NCI-H1694 treated with DMSO at 0.1 percent for 48 hours (cell line): ENCODE data around the gene FCHSD2.
"Not testable (repeated sequence)": the region's sequence is repeated elsewhere in the genome, so short reads cannot be mapped to it uniquely, and the experiment has no call there.

ENCODE experiments used
- DNase-seq: peaks from one replicate; lab custom pipeline; 2025; lab: John Stamatoyannopoulos, UW

The FCHSD2 gene

GRCh38 chr11:73123892-73124291 is 18.2 kb downstream of the FCHSD2 start:
- not testable (repeated sequence) for DNase-seq

DNA sequence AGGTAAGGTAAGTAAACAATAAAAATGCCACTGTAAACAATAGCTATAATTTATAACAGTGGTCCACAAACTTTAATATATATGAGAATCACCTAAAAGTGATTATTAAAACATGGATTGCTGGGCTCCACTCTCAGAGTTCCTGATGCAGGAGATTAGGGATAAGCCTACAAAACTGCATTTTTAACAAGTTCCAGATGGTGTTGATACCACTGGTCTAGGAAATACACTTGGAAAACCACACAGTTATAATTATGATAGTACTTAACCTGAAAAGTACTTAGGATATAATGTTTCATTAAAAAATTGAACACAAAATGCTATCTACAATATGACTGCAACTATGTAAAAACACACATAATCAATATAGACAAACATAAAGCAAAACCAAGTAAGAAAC is 20.4 kb downstream of the FCHSD2 start:
- DNase-seq: no peak

DNA sequence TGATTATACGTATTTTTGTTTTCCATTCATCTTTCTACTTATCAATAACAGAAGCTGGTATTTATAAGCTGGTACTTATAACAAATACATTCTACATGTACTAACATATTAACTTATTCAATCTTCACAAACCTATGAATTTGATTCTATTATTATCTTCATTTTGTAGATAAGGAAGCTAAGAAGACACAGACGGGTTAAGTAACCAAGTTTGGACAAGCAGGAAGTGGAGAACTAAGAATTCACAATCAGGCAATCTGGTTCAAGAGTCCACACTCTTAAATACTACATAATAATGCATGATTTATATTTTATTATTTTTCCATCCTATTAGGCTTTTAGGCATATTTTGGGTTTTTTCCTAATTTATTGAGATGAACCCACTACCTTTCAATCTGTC is 25.0 kb downstream of the FCHSD2 start:
- no peak for DNase-seq

DNA sequence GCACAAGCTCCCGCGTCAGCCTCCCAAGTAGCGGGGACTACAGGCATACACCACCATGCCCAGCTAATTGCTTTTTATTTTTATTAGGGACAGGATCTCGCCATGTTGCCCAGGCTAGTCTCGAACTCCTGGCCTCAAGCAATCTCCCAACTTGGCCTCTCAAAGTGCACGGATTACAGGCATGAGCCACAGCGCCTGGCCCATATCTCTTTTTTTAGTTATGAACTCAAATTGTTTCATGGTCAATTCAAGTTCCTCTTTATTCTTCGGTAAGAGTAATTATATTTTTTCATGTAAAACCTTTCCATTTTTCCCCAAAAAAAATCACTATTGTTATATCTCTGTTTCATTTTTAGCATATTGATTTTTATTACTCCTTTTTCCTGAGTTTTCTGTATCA is 25.5 kb downstream of the FCHSD2 start:
- DNase-seq: no peak

DNA sequence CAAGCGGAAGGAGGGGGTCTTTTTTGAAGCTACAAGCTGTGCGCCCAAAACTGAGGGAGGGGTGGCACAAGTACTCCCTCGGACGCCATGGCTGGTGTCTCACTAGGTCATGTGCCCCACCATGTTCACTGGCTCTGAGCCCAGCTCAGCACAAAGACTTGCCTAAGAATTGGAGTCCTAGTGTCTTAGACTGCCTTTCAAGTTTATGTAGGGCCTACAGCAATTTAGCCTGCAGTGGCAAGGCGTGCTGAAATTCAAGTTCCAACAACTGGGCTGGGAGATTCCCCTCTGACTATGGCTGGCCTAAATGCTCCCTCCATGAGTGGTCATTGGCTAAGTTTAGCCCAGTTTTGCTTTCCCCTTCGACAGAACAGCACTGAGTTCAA is 27.3 kb downstream of the FCHSD2 start:
- no peak for DNase-seq

- DNase-seq: no peak
Measured at GRCh38 chr11:73114110-73114834, 27.8 kb downstream of the FCHSD2 start.

GRCh38 chr11:73113426-73113825 is 28.7 kb downstream of the FCHSD2 start:
- DNase-seq: no peak

- no peak for DNase-seq
Measured at GRCh38 chr11:73107597-73107996, 34.5 kb downstream of the FCHSD2 start.

GRCh38 chr11:73106347-73106746 is 35.8 kb downstream of the FCHSD2 start:
- DNase-seq: no peak

DNA sequence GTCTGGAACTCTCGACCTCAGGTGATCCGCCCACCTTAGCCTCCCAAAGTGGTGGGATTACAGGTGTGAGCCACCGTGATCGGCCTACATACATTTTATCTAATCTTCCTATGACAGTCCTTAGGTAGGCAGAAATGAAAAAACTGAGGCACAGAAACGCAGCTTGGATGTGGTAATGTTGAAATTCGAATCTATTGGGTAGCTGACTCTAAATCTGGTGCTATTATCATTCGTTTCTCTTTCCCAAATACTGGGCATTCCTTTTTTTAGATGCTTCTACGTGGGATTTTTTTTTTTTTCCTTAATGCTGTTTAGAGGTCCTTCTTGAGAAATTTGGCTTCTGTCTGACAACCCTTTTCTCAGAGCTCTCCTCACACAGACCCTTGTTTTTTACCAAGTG is 41.5 kb downstream of the FCHSD2 start:
- no peak for DNase-seq

DNA sequence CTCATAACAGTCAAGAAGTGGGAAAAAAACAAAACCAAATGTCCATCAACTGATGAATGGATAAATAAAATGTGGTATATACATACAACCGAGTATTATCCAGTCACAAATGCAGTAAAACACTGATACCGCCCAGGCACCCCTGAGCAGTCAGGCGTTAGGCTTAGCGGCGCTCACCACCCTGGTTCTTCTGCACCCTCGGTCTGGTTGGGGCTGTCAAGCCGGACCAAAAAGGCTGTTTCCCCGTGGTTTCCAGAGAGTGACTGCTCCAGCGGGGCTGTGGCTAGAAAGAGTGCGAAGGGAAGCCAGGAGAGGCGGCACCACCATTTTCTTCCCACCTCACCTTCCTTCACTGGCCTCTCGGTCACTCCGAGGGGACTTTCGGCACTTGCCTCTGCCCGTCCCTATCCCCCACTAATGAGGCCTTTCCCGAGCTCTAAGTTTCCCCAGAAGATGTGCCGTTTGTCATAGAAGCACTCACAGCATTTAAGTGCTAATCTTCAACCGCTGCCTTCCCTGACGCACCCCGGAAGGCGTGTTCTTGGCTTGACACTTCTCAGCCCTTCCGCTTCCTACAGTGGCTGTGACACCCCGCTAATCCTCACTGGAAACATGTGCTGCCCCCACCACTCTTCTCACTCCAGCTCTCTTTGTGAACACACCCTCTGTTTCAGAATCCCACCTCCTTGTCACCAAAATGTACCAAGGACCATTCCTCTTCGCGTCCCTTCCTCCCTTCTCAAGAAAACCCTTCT is 42.4 kb downstream of the FCHSD2 start:
- DNase-seq: no peak

- DNase-seq: no peak
Measured at GRCh38 chr11:73095613-73096012, 46.5 kb downstream of the FCHSD2 start.

DNA sequence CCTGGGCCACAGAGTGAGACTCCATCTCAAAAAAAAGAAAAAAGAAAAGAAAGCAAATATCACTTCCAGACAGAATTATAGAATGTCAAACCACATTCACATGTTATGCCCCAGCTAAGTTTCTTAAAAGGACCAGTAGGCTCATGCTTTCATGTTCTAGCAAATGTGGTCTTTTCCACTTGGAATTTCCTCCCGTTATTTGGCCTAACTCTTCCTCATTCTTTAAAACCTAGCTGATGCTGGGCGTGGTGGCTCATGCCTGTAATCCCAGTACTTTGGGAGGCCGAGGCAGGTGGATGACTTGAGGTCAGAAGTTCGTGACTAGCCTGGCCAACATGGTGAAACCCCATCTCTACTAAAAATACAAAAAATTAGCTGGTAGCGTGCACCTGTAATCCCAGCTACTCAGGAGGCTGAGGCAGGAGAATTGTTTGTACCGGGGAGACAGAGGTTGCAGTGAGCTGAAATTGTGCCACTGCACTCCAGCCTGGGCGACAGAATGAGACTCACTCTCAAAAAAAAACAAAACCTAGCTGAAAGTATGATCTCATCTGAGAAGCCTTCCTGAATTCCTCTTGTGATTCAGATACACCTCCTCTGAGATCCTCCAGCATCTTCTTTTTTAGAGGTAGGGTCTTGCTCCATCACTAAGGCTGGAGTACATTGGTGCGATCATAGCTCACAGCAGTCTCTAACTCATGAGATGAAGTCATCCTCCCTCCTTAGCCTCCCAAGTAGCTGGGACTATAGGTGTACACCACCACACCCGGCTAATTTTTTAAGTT is 50.4 kb downstream of the FCHSD2 start:
- DNase-seq: no peak

DNA sequence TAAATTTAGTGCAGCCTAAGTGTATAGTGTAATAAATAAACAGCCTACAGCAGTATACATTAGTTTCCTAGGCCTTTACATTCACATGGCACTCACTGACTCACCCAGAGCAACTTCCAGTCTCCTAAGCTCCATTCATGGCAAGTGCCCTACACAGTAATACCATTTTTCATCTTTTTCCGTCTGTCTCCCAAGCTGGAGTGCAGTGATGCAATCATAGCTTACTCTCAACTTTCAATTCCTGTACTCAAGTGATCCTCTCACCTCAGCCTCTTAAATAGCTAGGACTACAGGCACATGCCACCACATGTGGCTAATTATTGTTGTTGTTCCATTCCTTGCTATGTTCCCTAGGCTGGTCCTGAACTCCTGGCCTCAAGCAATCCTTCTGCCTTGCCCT is 54.4 kb downstream of the FCHSD2 start:
- DNase-seq: no peak

GRCh38 chr11:73085189-73085875 is 56.8 kb downstream of the FCHSD2 start:
- no peak for DNase-seq

DNA sequence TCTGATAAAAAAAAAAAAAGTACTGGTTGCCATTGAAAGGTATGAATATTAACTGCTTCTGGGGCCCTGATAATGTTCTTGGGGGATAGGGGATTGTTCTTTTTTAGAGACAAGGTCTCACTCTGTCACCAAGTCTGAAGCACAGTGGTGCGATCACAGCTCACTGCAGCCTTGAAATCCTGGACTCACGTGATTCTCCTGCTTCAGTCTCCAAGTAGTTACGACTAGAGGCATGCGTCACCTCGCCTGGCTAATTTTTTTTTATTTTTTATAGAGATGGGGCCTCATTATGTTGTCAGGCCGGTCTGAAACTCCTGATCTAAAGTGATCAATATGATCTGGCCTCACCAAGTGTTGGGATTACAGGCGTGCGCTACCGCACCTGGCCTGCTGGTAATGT is 63.5 kb downstream of the FCHSD2 start:
- no peak for DNase-seq

DNA sequence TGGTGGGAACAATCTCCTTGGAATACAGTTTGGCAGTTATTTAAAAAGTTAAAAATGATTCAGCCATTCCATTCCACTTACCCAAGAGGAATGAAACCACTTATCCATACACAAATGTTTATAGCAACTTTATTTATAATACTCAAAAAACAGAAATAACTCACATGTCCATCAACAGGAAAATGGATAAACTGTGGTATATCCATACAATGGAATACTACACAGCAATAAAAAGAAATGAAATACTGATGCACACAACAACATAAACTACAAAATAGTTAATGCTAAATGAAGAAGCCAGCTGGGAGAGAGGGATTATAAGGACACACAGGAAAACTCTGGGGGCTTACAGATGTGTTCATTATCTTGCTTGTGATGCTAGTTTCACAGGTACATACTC is 64.7 kb downstream of the FCHSD2 start:
- DNase-seq: no peak

GRCh38 chr11:73074319-73074718 is 67.8 kb downstream of the FCHSD2 start:
- DNase-seq: no peak

GRCh38 chr11:73072935-73073481 is 69.1 kb downstream of the FCHSD2 start:
- no peak for DNase-seq

DNA sequence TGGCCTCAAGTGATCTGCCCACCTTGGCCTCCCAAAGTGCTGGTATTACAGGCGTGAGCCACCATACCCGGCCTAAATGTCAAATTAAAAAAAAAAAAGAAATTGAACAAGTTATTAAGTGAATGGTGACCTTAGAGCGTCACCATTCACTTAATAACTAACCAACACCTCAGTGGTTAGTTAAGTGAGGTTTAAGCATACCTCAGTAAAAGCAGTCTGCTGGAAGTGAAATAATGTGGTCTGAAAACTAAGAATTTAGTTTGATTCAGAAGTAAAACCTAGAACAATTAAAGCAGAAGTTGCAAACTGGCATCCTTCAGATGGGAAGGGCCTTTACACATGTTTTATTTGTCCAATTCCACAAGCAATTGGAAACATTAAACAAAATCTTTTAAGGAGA is 71.5 kb downstream of the FCHSD2 start:
- DNase-seq: no peak

GRCh38 chr11:73061857-73062424 is 80.2 kb downstream of the FCHSD2 start:
- DNase-seq: not testable (repeated sequence)

DNA sequence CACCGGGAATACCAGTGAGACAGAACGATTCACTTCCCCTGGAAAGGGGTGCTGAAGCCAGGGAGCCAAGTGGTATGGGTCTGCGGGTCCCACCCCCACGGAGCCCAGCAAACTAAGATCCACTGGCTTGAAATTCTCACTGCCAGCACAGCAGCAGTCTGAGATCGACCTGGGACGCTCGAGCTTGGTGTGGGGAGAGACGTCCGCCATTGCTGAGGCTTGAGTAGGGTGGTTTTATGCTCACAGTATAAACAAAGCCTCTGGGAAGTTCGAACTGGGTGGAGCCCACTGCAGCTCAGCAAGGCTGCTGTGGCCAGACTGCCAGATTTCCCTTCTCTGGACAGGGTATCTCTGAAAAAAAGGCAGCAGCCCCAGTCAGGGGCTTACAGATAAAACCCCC is 80.7 kb downstream of the FCHSD2 start:
- DNase-seq: not testable (repeated sequence)
